HepG2 (cell line): ENCODE measurements around the gene C1orf141.

Source experiments
- CHD4 ChIP-seq: fragments of 200-600 bp; sonication (generic); IDR thresholded peaks from 2 replicates; pipeline ENCODE4 v1.7.0; 2017; ENCODE audit warnings: mild to moderate bottlenecking, low read length, borderline replicate concordance
- KLF13 ChIP-seq: sonication (generic); formaldehyde crosslinking; IDR thresholded peaks from 2 replicates; pipeline ENCODE4 v1.4.0; 2020; ENCODE audit warnings: mild to moderate bottlenecking, missing genetic modification reagents
- NR3C1 ChIP-seq: sonication (generic); formaldehyde crosslinking; IDR thresholded peaks from 2 replicates; pipeline ENCODE4 v1.4.0; 2020; ENCODE audit warnings: missing genetic modification reagents

DNA sequence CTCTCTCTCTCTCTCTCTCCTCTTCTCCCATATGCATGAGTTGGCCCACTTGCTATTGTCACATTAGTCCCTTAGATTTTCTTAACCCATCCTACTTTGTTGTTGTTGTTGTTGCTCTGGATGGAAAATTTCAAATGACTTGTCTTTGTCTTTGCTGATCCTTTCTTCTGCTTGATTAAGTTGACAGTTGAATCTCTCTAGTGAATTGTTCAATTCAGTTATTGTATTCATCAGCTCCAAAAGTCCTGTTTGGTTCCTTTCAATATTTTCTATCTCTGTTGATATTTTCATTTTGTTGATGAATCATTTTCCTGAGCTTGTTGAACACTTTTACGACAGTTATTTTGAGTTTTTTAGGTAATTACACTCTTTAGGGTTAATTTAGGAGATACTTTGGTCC is 62.0 kb downstream of the C1orf141 start:
- TF ChIP-seq NR3C1 (CRISPR knock-in tag) (no peak), KLF13 (no peak), CHD4 (no peak)
